ENCODE data around the gene ZC3HAV1. TPM values are rescaled to one million over a fixed set of nuclear protein-coding genes. Genes with fewer than 3 reads are reported as not detected.

The ZC3HAV1 gene
- total and polyA plus RNA-seq, 2 of the 4 experiments (the other 2 are of a cell fraction) = 9.9 to 22.4 TPM

DNA sequence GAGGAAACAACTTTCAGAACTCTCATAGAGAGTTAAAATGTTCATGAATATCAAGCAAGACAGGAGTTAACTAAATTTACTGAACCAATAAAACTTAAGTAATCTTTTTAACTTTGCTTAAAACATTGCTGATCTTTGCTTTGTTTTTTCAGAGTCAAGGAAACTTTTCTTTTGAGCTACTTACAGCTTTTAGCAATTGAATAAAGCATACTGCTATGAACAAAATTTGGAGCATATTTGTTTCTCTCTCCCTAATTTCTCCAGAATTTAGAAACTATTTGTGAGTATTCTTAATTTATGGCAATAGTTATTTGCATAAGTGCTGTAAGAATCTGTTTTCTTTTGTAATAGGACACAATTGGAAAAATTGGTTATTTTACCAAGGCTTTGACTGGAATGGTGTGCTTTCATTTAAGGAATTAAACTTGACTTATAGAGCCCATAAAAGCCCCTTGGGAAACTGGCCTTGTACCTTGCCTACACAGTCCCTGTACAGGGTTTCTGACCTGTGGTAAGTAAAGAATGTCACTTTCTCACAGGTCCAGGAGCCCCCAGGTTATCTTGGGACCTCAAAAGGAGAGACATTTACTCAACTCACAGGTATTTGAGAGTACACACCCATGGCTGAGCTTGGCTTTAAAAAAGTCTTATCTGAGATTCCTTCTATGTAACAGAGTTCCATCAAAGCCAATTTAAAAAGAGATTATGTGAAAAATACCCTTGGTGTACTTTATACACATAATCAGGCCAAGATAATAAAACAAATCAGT is 105.0 kb downstream of the ZC3HAV1 start:
- ATAC-seq (ENCODE audit: low read depth) (no peak), DNase-seq (no peak)
- H2BK15ac ChIP-seq (ENCODE audit: low read depth, low read length) = no peak overlapping the region
- no peaks in the 10 kb centered on the region for H3K79me1 ChIP-seq (ENCODE audit: low read depth in 1 of 2, low read length in 2 of 2)
- 0 out of 2 replicates have a peak, but pooled peaks cover 2% of the 10 kb centered on the region for H3K9me3 ChIP-seq (ENCODE audit: control insufficient read depth, insufficient read depth, low read length)
- no peak overlapping the region for H2BK5ac ChIP-seq (ENCODE audit: low read depth, low read length, poor library complexity, severe bottlenecking)
- no peak overlapping the region for H3K27ac ChIP-seq (ENCODE audit: insufficient read depth, low read length)
- no peak overlapping the region for H4K8ac ChIP-seq (ENCODE audit: low read depth in 2 of 2, low read length in 2 of 2)
- H3K4me1 ChIP-seq (ENCODE audit: control insufficient read depth, insufficient read depth, low read length) = no peaks in the 10 kb centered on the region
- no peak overlapping the region for H3K4me2 ChIP-seq (ENCODE audit: low read depth, low read length)
- BruUV-seq (replicated peaks) = no TSS peak
- dilution Hi-C loops (cut with HindIII; ENCODE audit: low sequenced_read_pairs, unreplicated experiment) (no loop called here), in situ Hi-C loops (cut with MboI; ENCODE audit: low sequenced_read_pairs) (no loop called here), intact Hi-C loops (cut with micrococcal nuclease) (no loop called here)
- no peak overlapping the region for H2AFZ ChIP-seq (replicated peaks; ENCODE audit: low read length, poor library complexity)
- H2AK9ac ChIP-seq (replicated peaks; ENCODE audit: low read depth, low read length, poor library complexity) = no peak overlapping the region
- no peaks in the 10 kb centered on the region for H3K9me1 ChIP-seq (ENCODE audit: insufficient read depth, low read length)
- no peak overlapping the region for H3K18ac ChIP-seq (ENCODE audit: low read depth, low read length)
- H3K27me3 ChIP-seq (ENCODE audit: control insufficient read depth, insufficient read depth, low read length) = peaks cover 4% of the 10 kb centered on the region
- TF ChIP-seq RAD21 (IDR thresholded peaks at IDR 0.05; ENCODE audit: low read length) (no peak), CHD1 (IDR thresholded peaks at IDR 0.05; ENCODE audit: low read depth, low read length) (no peak), POLR2A (IDR thresholded peaks at IDR 0.05; ENCODE audit: low read depth, low read length) (no peak), NFE2L2 (IDR thresholded peaks at IDR 0.05; ENCODE audit: low read depth, low read length) (no peak), BHLHE40 (IDR thresholded peaks at IDR 0.05; ENCODE audit: low read depth, low read length) (no peak), RFX5 (IDR thresholded peaks at IDR 0.05; ENCODE audit: low read depth, low read length) (no peak), RCOR1 (IDR thresholded peaks at IDR 0.05; ENCODE audit: insufficient replicate concordance, low read length) (no peak), MAFK (IDR thresholded peaks at IDR 0.05; ENCODE audit: low read depth, low read length) (no peak), MAZ (IDR thresholded peaks at IDR 0.05; ENCODE audit: borderline replicate concordance, low read depth, low read length) (no peak), SMC3 (IDR thresholded peaks at IDR 0.05; ENCODE audit: low read depth, low read length) (no peak), CEBPB (IDR thresholded peaks at IDR 0.05; ENCODE audit: low read depth, low read length) (no peak), MXI1 (IDR thresholded peaks at IDR 0.05; ENCODE audit: borderline replicate concordance, low read depth, low read length) (no peak), FOS (IDR thresholded peaks at IDR 0.05; ENCODE audit: low read depth, low read length) (no peak)
- TF ChIP-seq, protein P1, sequence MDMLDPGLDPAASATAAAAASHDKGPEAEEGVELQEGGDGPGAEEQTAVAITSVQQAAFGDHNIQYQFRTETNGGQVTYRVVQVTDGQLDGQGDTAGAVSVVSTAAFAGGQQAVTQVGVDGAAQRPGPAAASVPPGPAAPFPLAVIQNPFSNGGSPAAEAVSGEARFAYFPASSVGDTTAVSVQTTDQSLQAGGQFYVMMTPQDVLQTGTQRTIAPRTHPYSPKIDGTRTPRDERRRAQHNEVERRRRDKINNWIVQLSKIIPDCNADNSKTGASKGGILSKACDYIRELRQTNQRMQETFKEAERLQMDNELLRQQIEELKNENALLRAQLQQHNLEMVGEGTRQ (IDR thresholded peaks at IDR 0.05; ENCODE audit: low read depth, low read length) = no peak
- TF ChIP-seq, protein P2, sequence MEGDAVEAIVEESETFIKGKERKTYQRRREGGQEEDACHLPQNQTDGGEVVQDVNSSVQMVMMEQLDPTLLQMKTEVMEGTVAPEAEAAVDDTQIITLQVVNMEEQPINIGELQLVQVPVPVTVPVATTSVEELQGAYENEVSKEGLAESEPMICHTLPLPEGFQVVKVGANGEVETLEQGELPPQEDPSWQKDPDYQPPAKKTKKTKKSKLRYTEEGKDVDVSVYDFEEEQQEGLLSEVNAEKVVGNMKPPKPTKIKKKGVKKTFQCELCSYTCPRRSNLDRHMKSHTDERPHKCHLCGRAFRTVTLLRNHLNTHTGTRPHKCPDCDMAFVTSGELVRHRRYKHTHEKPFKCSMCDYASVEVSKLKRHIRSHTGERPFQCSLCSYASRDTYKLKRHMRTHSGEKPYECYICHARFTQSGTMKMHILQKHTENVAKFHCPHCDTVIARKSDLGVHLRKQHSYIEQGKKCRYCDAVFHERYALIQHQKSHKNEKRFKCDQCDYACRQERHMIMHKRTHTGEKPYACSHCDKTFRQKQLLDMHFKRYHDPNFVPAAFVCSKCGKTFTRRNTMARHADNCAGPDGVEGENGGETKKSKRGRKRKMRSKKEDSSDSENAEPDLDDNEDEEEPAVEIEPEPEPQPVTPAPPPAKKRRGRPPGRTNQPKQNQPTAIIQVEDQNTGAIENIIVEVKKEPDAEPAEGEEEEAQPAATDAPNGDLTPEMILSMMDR (conservative IDR thresholded peaks at IDR 0.05; ENCODE audit: low read depth, low read length) = no peak
- TF ChIP-seq, protein P3, sequence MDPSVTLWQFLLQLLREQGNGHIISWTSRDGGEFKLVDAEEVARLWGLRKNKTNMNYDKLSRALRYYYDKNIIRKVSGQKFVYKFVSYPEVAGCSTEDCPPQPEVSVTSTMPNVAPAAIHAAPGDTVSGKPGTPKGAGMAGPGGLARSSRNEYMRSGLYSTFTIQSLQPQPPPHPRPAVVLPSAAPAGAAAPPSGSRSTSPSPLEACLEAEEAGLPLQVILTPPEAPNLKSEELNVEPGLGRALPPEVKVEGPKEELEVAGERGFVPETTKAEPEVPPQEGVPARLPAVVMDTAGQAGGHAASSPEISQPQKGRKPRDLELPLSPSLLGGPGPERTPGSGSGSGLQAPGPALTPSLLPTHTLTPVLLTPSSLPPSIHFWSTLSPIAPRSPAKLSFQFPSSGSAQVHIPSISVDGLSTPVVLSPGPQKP (IDR thresholded peaks at IDR 0.05; ENCODE audit: borderline replicate concordance, low read depth, low read length) = no peak
- H3K4ac ChIP-seq (ENCODE audit: low read depth, low read length) = no peak overlapping the region
- H4K5ac ChIP-seq (ENCODE audit: low read depth, low read length) = no peak overlapping the region
- H3K9ac ChIP-seq (ENCODE audit: low read depth, low read length) = no peak overlapping the region
- no peak overlapping the region for H4K91ac ChIP-seq (ENCODE audit: insufficient read depth, low read depth, low read length)
- CTCF ChIA-PET = no interaction called here
- POLR2A ChIA-PET (ENCODE audit: unreplicated experiment) = no interaction called here
- H3K56ac ChIP-seq (ENCODE audit: extremely low read depth, insufficient read depth, low read length) = no peak overlapping the region
- no peaks in the 10 kb centered on the region for H4K20me1 ChIP-seq (ENCODE audit: insufficient read depth, low read length)
- no peak overlapping the region for H2AK5ac ChIP-seq (ENCODE audit: low read depth, low read length)
- no peak overlapping the region for H3K4me3 ChIP-seq (ENCODE audit: insufficient read depth, low read depth, low read length)
- H3K14ac ChIP-seq (replicated peaks; ENCODE audit: low read depth, low read length) = no peak overlapping the region
- H2BK20ac ChIP-seq (ENCODE audit: low read depth, low read length) = no peak overlapping the region
- H2BK120ac ChIP-seq (ENCODE audit: low read depth, low read length) = no peak overlapping the region
- H3K36me3 ChIP-seq (ENCODE audit: control insufficient read depth, insufficient read depth, low read length) = no peaks in the 10 kb centered on the region
- H3K23ac ChIP-seq (ENCODE audit: low read depth, low read length) = no peak overlapping the region
